Kidney epithelial cell (primary cell): Measurements from ENCODE around the gene WNT3A. TPM values are rescaled to one million over a fixed set of nuclear protein-coding genes. Genes with fewer than 3 reads are reported as not detected.
"Not testable (repeated sequence)": the region's sequence is repeated elsewhere in the genome, so short reads cannot be mapped to it uniquely, and the experiment has no call there.

Experiments used
- DNase-seq: peaks from one replicate; pipeline ENCODE4 v3.0.0-alpha.2; 2010; ENCODE audit warnings: low read depth
- H3K27me3 ChIP-seq: 2 replicates; pipeline ENCODE4 v1.6.0; 2011; ENCODE audit warnings: low read length; ENCODE audit not compliant: control insufficient read depth, insufficient read depth
- H3K36me3 ChIP-seq: 2 replicates; pipeline ENCODE4 v1.5.1; 2011; ENCODE audit warnings: low read length; ENCODE audit not compliant: control insufficient read depth, insufficient read depth
- H3K4me3 ChIP-seq: 2 replicates; pipeline ENCODE4 v1.5.1; 2011; ENCODE audit warnings: low read depth, mild to moderate bottlenecking, control low read depth, low read length
- total RNA-seq: library from RNA; depleted of rRNA; stranded (reverse); fragments of >200 nt; gene quantifications from 2 replicates; pipeline ENCODE4 v1.2.3, GENCODE V29; 2015
- TF ChIP-seq, protein P1 (sequence below): IDR thresholded peaks from 2 replicates; pipeline ENCODE4 v1.5.1; 2011; ENCODE audit warnings: mild to moderate bottlenecking, moderate library complexity, low read length, control low read depth, inconsistent platforms; ENCODE audit not compliant: insufficient read depth, poor library complexity, severe bottlenecking

The WNT3A gene
- total RNA-seq, 1 donor from 2014 or later = not detected

DNA sequence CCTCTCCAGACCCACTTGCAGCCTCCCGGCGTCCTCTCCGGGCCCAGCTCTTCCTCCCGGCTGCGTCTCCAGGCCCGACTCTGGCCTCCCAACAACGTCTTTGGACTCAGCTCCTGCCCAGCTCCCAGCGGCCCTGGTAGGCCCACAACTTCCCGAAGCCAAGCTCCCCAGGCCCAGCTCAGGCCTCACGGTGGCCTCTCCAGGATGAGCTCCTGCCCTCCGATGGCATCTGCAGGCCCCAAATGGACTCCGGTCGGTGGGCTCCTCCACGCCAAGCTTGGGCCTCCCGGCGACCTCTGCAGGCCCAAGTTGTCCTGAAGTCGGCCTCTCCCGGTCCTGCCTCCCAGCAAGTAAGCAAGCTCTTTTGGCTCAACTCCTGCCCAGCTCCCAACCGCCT lies 34.5 kb upstream of the WNT3A start:
- not testable (repeated sequence) for H3K27me3 ChIP-seq, H3K4me3 ChIP-seq, DNase-seq, H3K36me3 ChIP-seq

DNA sequence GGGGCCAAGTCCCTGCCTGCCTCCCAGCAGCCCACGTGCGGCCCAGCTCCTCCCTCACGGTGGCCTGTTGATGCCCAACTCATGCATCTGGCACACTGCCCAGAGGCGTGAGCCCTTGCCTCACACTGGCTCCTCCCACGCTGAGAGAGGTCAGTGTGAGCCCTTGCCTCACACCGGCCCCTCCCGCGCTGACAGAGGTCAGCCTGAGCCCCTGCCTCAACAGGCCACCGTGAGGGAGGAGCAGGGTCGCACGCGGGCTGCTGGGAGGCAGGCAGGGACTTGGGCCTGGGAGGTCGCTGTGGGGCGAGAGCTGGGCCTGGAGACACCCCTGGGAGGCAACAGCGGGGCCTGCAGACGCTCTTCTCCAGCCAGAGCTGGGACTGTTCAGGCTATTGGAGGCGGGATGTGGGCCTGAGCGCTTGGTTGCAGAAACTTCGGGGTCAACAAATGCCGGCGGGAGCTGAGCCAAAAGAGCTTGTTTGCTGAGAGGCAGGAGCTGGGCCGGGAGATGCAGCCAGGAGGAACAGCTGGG lies 33.9 kb upstream of the WNT3A start:
- not testable (repeated sequence) for H3K36me3 ChIP-seq, H3K27me3 ChIP-seq, DNase-seq

DNA sequence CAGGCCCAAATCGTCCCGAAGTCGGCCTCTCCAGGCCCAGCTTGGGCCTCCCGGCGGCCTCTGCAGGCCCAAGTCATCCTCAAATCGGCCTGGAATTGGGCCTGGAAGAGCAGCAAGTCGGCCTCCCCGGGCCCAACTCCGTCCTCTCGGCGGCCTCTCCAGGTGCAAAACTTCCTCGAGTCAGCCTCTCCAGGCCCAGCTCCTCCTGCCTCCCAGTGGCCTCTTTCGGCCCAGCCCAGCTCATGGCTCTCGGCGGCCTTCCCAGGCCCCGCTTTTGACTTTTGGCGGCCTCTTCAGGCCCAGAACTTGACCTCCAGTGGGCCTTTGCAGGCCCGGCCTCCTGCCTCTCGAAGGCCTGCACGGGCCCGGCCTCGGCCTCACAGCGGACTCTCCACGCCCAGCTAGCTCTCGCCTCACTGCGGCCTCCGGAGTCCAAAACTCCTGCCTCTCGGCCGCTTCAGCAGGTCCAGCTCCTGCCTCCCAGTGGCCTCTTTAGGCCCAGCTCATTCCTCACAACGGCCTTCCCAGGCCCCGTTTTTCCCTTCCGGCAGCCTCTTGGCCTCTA lies 33.0 kb upstream of the WNT3A start:
- not testable (repeated sequence) for H3K27me3 ChIP-seq, H3K36me3 ChIP-seq, DNase-seq, H3K4me3 ChIP-seq

More for the DNA sequence above, 33.9 kb upstream of the WNT3A start:
- H3K4me3 ChIP-seq = not testable (repeated sequence)

DNA sequence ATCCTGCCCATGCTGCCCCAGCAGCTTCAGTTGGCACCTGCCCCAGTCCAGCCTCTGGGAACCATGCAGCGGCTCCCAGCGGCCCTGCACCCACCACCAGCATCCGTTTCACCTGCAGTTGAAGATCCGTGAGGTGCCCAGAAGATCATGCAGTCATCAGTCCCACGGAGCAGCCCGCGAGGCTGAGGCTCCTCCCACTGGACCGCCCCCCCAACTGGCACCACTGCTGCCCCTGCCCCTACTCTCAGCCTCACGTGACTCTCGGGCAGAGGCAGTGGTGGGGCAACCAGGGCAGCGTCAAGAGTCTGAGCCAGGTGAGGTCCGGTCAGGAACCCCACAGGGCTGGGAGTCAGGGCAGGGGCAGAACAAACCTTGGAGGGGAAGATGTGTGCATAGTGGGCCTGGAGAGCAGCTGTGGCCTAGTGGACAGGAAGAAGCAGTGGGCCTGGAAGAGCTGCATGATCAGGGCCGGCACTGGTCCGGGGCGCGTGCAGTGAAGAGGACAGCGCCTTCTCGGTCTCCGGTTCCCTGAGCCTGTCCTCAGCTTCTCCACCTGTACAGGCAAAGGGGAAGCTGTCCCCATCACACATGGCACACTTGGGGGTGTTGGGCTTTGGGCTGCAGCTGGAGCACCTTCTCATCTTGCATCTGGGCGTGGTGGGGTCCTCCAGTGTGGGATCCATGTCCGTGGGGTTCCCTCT lies 31.1 kb upstream of the WNT3A start:
- not testable (repeated sequence) for H3K4me3 ChIP-seq, DNase-seq, H3K27me3 ChIP-seq, H3K36me3 ChIP-seq

DNA sequence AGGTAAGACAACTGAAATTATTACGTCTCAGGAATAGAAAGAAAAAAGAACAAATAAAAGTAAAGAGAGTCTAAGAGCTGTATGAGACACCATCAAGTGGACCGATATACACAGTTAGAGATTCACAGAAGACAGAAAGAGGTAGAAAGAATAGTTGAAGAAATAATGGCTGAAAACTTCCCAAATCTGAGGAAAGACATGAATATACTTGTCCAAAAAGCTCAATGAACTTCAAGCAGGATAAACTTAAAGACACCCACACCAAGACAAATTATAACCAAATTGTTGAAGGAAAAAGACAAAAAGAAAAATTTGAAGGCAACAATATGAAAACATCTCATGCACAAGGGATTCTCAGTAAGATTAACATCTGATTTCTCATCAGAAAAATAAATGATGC lies 19.6 kb upstream of the WNT3A start:
- no peaks in the 10 kb centered on the region for H3K36me3 ChIP-seq

DNA sequence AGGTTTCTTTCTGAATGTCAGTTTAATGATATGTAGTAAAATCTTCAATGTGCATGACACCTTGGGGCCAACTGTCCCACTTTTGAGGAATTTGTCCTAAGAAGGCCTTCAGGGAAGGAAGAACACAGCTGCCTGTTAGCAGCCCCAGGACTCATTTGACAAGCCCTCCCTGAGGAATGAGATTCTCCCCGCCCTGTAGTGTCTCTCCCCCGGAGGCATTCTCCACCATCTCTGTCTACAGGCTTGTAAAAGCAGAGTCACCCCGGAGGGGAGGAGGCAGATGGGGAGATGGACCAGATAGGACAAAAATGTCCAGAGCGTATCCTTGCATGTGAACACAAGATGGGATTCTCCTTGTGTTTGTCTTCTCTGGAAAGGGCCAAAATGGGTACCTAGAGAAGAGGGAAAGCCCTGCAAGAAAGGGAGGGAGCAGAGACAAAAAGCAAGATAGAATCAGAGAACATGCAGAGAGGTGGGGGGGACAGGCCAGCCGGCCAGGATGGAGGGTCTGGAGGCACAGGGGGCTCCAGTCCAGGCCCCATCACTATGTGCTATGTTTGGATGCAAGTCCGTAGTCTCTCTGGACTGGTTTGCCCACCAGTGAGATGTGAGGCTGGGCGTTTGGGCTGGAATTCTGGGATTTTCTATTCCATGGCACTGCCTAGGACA lies 12.0 kb upstream of the WNT3A start:
- Histone ChIP-seq H3K36me3 (no peaks in the 10 kb centered on the region), H3K4me3 (no peak overlapping the region), H3K27me3 (no peaks in the 10 kb centered on the region)
- DNase-seq = no peak
- TF ChIP-seq, protein P1, sequence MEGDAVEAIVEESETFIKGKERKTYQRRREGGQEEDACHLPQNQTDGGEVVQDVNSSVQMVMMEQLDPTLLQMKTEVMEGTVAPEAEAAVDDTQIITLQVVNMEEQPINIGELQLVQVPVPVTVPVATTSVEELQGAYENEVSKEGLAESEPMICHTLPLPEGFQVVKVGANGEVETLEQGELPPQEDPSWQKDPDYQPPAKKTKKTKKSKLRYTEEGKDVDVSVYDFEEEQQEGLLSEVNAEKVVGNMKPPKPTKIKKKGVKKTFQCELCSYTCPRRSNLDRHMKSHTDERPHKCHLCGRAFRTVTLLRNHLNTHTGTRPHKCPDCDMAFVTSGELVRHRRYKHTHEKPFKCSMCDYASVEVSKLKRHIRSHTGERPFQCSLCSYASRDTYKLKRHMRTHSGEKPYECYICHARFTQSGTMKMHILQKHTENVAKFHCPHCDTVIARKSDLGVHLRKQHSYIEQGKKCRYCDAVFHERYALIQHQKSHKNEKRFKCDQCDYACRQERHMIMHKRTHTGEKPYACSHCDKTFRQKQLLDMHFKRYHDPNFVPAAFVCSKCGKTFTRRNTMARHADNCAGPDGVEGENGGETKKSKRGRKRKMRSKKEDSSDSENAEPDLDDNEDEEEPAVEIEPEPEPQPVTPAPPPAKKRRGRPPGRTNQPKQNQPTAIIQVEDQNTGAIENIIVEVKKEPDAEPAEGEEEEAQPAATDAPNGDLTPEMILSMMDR = no peak

More for the DNA sequence above, 19.6 kb upstream of the WNT3A start:
- Histone ChIP-seq H3K4me3 (no peak overlapping the region), H3K27me3 (no peaks in the 10 kb centered on the region)
- TF ChIP-seq, protein P1 = no peak
- DNase-seq = no peak

DNA sequence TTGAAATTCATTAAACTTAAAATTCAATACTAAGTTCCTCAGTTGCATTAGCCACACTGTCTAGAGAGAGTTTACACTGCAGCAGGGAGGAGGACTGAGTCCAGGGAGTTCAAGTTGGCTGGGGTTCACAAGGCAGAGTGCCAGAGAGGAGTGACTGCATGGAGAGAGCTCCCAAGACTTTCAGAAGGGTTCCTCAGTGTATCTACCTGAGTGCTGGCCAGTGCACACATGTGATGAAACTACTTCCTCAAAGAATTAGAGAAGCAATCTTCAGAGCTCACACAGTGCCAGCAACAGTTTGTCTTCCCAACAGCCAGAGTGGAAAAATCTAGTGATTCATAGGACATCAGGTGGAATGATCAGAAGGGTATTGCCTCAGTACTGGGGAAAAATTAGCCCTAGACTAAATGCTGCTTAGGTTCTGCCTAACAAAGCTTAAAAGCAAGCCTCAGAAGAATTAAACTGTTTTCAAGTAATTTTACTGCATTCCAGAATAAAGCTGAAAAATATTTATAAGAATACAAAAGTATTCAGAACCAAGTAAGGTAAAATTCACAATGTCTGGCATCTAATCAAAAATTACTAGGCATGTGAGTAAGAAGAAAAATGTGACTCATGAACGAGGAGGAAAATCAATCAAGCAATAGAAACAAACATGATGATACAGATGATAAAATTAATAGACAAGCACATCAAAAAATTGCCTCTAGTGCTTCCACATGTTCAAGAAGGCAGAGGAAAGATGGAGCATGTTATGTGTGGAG lies 10.4 kb upstream of the WNT3A start:
- H3K4me3 ChIP-seq = no peak overlapping the region
- no peak for DNase-seq
- peaks cover 10% of the 10 kb centered on the region for H3K27me3 ChIP-seq
- no peaks in the 10 kb centered on the region for H3K36me3 ChIP-seq
- TF ChIP-seq, protein P1 = no peak
